Ovary (tissue), 3 donors: ENCODE results near the gene C19orf73.

ENCODE experiments used
- POLR2A ChIP-seq: fragments of 450-650 bp; IDR thresholded peaks from one replicate; pipeline ENCODE4 v1.6.1; 2017; ENCODE audit warnings: antibody characterized with exemption, mild to moderate bottlenecking, moderate library complexity
- TF ChIP-seq, protein P1 (sequence below), 3 donors: fragments of 450-650 bp in 2 of 3; fragments of 200-600 bp in 1 of 3; IDR thresholded peaks; one replicate each; pipeline versions ENCODE4 v1.5.1 to v1.8.0; 2016 to 2022; ENCODE audit warnings: antibody characterized with exemption in 3 of 3, mild to moderate bottlenecking in 1 of 3
- donor health status: DM: no; HTN: no; CAD: no.

- TF ChIP-seq, protein P1, sequence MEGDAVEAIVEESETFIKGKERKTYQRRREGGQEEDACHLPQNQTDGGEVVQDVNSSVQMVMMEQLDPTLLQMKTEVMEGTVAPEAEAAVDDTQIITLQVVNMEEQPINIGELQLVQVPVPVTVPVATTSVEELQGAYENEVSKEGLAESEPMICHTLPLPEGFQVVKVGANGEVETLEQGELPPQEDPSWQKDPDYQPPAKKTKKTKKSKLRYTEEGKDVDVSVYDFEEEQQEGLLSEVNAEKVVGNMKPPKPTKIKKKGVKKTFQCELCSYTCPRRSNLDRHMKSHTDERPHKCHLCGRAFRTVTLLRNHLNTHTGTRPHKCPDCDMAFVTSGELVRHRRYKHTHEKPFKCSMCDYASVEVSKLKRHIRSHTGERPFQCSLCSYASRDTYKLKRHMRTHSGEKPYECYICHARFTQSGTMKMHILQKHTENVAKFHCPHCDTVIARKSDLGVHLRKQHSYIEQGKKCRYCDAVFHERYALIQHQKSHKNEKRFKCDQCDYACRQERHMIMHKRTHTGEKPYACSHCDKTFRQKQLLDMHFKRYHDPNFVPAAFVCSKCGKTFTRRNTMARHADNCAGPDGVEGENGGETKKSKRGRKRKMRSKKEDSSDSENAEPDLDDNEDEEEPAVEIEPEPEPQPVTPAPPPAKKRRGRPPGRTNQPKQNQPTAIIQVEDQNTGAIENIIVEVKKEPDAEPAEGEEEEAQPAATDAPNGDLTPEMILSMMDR (IDR thresholded peaks at IDR 0.05), result no peak
- TF ChIP-seq POLR2A, result no peak
Measured at GRCh38 chr19:49092686-49093085, 26.3 kb downstream of the C19orf73 start.
